ENCODE measurements around the gene ABCA7.

The ABCA7 gene

DNA sequence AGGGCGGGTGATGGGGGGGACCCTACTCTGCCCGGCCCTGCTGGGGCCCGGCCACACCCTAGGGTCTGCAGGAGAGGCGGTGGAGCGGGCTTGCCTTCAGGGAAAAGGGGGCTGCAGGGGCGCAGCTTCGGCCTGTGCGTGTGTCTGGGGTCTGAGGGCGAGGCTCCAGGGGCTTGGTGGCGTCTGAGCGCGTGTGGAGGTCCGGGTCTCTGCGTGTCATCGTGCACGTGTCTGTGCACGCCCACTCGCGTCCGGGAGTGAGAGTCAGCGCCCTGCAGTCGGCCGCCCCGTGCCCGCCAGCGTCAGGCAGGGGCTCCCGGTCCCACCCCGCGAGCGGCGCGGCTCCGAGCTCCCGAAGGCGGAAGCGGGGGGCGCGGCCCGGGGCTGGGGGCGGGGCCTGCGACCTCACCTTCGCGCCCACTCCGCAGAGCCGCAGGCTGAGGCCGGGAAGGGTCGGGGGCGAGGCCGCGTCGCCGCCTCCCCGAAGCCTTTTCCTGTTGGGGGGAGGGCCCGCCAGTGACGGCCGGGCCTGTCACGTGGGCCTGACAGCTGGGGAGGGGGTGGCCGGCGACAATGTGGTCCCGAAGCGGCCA is 26.9 kb downstream of the ABCA7 start, which contains the start of gene ARHGAP45:
TSS of gene ARHGAP45 (plus strand) at position 420 of the 593 bp plus-strand sequence. CDS start 239 bp downstream, outside the sequence.
- Histone ChIP-seq H3K9me3 (no peaks in the 10 kb centered on the region), H3K27me3 (ENCODE audit: low read depth) (no peaks in the 10 kb centered on the region), H3K36me3 (replicated peaks) (no peaks in the 10 kb centered on the region), H3K4me3 (peak within 1 kb of the TSS; percentile 41), H3K4me1 (peaks cover 12% of the 10 kb centered on the region)
- in situ Hi-C loops (cut with MboI; ENCODE audit: low sequenced_read_pairs), result no loop called here
- DNase-seq (ENCODE audit: low spot score in 2 of 2), result peak; percentile 32 to 77

- no peaks in the 10 kb centered on the region for H3K36me3 ChIP-seq (replicated peaks)
- peak overlapping the region; percentile 41 for H3K4me3 ChIP-seq
- peaks cover 12% of the 10 kb centered on the region for H3K4me1 ChIP-seq
- H3K27me3 ChIP-seq (ENCODE audit: low read depth), result no peaks in the 10 kb centered on the region
- H3K9me3 ChIP-seq, result no peaks in the 10 kb centered on the region
- in situ Hi-C loops (cut with MboI; ENCODE audit: low sequenced_read_pairs), result no loop called here
- DNase-seq (ENCODE audit: low spot score in 2 of 2), result no peak
Measured at GRCh38 chr19:1067341-1067957, 27.5 kb downstream of the ABCA7 start.

GRCh38 chr19:1068009-1069001 is 28.4 kb downstream of the ABCA7 start:
- Histone ChIP-seq H3K36me3 (replicated peaks) (no peaks in the 10 kb centered on the region), H3K4me3 (peak overlapping the region; percentile 41), H3K4me1 (peaks cover 12% of the 10 kb centered on the region), H3K27me3 (ENCODE audit: low read depth) (no peaks in the 10 kb centered on the region), H3K9me3 (no peaks in the 10 kb centered on the region)
- in situ Hi-C loops (cut with MboI; ENCODE audit: low sequenced_read_pairs), result no loop called here
- DNase-seq (ENCODE audit: low spot score in 2 of 2), result no peak

DNA sequence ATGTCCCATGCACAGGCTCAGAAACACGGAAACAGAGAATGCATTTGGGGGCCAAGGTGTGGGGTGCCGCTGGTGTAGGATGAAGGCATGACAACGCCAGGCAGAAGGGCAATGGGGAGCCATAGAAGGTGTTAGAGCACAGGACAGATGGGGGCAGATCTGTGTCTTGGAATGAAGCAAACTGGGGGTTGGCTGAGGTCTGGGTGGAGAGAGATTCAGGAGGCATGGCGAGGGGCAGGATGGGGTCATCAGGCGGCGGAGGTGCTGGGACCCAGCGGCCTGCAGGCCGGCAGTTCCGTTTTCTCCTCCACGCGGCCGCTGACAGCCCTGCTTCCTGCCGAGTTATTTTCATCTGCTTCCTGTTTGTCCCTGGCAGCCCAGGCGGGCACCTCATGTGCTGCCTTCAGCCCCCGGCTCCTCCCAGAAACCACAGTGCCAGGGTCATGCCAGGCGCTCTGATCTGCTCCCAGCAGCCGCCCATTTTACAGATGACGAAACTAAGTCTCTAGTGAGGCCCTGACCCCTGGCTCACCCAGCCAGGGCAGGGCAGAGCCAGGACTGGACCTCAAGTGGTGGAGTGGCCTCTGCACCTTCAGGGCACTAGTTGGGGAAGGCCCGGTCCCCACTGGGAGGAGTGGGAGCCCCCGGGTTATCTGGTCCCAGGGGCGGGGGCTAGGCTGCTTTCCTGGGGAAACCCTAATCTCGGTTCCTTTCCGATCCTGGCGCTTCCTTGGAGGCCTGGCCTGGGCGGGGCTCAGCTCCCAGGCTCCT is 29.3 kb downstream of the ABCA7 start:
- H3K4me1 ChIP-seq, result peaks cover 12% of the 10 kb centered on the region
- no peaks in the 10 kb centered on the region for H3K27me3 ChIP-seq (ENCODE audit: low read depth)
- no peak overlapping the region for H3K4me3 ChIP-seq
- no peaks in the 10 kb centered on the region for H3K9me3 ChIP-seq
- no peaks in the 10 kb centered on the region; the same call in 1 of the 2 replicates for H3K36me3 ChIP-seq (replicated peaks)
- DNase-seq (ENCODE audit: low spot score in 2 of 2), result no peak
- in situ Hi-C loops (cut with MboI; ENCODE audit: low sequenced_read_pairs), result no loop called here

GRCh38 chr19:1070576-1070930 is 30.6 kb downstream of the ABCA7 start:
- in situ Hi-C loops (cut with MboI; ENCODE audit: low sequenced_read_pairs), result no loop called here
- no peaks in the 10 kb centered on the region for H3K9me3 ChIP-seq
- H3K27me3 ChIP-seq (ENCODE audit: low read depth), result no peaks in the 10 kb centered on the region
- H3K4me1 ChIP-seq, result peaks cover 3% of the 10 kb centered on the region; the same call in 1 of the 2 replicates
- no peak for DNase-seq (ENCODE audit: low spot score in 2 of 2)
- no peak overlapping the region for H3K4me3 ChIP-seq
- H3K36me3 ChIP-seq (replicated peaks), result no peaks in the 10 kb centered on the region; the same call in 1 of the 2 replicates

DNA sequence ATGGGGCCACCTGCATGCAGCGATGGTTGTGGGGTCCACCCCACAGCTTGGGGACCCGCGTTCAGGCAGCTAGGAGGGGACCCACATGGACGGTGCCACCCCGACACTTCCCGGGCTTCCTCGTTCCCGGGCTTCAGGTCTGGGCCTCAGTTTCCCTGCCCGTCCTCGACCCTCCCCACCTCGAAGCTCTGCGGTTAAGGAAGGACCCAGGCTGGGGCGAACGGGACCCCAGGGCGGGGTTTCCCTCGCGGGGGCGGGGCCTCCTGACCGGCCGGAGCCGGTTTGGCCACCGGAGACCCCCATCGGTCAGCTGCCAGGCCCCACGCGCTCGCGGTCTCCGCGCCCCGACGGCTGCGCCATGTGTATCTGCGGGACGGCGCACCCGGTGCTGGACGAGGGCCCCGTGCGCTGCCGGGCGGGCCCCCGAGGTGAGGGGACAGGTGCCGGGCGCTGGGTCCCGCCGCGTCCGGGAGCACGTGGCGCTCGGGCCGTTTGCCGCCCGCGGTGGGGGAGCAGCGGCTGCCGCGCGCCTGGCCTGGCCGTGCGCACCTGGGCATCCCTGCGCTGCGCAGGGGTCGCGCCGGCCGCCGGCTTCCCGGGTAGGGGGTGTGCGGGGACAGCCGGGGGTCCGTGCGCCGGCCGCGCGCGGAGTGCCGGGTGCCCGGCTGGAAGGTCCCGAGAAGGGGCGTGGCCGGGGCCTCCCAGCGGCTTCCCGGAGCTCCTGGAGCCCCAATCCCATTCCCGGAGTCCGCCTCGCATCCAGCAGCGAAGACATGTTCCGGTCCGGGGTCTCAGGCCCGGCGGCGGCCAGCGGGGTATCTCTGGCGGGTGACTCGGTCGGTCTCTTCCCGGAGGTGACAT is 31.3 kb downstream of the ABCA7 start:
- H3K4me3 ChIP-seq, result no peak overlapping the region
- no peaks in the 10 kb centered on the region for H3K9me3 ChIP-seq
- no peaks in the 10 kb centered on the region; the same call in 1 of the 2 replicates for H3K36me3 ChIP-seq (replicated peaks)
- in situ Hi-C loops (cut with MboI; ENCODE audit: low sequenced_read_pairs), result no loop called here
- no peaks in the 10 kb centered on the region for H3K27me3 ChIP-seq (ENCODE audit: low read depth)
- peaks cover 3% of the 10 kb centered on the region; the same call in 1 of the 2 replicates for H3K4me1 ChIP-seq
- no peak for DNase-seq (ENCODE audit: low spot score in 2 of 2)

- H3K9me3 ChIP-seq, result no peaks in the 10 kb centered on the region
- H3K4me3 ChIP-seq, result no peak overlapping the region
- no peak for DNase-seq (ENCODE audit: low spot score in 2 of 2)
- no peaks in the 10 kb centered on the region; the same call in 1 of the 2 replicates for H3K4me1 ChIP-seq
- in situ Hi-C loops (cut with MboI; ENCODE audit: low sequenced_read_pairs), result no loop called here
- no peaks in the 10 kb centered on the region for H3K27me3 ChIP-seq (ENCODE audit: low read depth)
- H3K36me3 ChIP-seq (replicated peaks), result no peaks in the 10 kb centered on the region; the same call in 1 of the 2 replicates
Measured at GRCh38 chr19:1072371-1073015, 32.6 kb downstream of the ABCA7 start.

DNA sequence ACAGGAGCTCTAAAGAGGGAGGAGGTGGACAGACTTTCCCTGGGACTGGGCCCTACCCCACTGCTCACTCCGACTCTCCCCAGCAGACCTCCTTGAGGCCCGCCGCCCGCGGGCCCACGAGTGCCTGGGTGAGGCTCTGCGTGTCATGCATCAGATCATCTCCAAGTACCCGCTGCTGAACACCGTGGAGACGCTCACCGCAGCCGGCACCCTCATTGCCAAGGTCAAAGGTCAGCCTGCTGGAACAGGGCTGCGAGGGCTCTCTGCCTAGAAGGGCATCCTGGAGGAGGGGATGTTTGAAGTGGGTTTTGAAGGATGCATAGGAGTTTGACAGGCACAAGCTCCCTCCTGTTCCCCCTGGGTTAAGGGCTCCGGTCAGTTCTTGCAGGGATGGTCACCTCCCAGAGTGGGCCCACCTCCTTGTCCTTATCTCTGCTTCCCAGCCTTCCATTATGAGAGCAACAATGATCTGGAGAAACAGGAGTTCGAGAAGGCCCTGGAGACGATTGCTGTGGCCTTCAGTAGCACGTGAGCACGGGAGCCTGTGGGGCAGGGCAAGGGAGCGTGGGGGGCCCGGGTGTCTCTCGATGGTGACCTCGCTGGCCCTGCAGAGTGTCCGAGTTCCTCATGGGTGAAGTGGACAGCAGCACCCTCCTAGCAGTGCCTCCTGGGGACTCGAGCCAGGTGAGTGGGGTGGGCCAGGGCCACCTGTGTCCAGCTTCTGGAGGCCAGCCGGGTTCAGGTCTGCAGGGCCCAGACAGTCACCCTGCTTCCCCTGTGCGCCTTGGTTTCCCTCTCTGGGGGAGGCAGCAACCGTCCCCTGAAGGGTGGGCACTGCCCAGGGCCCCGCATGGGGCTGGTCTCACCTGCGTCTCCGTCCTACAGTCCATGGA is 33.4 kb downstream of the ABCA7 start:
- Histone ChIP-seq H3K36me3 (replicated peaks) (no peaks in the 10 kb centered on the region; the same call in 1 of the 2 replicates), H3K27me3 (ENCODE audit: low read depth) (no peaks in the 10 kb centered on the region), H3K4me3 (no peak overlapping the region), H3K4me1 (no peaks in the 10 kb centered on the region), H3K9me3 (no peaks in the 10 kb centered on the region)
- no peak for DNase-seq (ENCODE audit: low spot score in 2 of 2)
- in situ Hi-C loops (cut with MboI; ENCODE audit: low sequenced_read_pairs), result no loop called here

DNA sequence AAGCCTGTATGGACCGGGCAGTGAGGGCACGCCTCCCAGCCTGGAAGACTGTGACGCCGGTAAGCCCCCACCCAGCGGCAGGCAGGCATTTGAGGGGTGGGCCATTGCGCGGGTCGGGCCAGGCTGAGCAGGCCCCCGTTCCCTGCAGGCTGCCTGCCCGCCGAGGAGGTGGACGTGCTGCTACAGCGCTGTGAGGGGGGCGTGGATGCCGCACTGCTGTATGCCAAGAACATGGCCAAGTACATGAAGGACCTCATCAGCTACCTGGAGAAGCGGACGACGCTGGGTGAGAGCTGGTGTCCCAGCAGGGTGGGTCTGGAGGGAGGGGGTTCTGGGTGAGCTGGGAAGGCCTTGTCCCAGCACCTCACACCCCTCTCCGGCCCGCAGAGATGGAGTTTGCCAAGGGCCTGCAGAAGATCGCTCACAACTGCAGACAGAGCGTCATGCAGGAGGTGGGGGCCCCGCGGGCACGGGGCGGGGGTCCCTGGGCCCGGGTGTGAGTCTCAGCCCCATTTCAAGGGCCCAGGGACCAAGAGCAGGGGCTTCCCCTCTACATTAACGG is 34.1 kb downstream of the ABCA7 start:
- no peak for DNase-seq (ENCODE audit: low spot score in 2 of 2)
- Histone ChIP-seq H3K27me3 (ENCODE audit: low read depth) (no peaks in the 10 kb centered on the region), H3K36me3 (replicated peaks) (no peaks in the 10 kb centered on the region; the same call in 1 of the 2 replicates), H3K4me1 (no peaks in the 10 kb centered on the region), H3K4me3 (peak overlapping the region; percentile 30), H3K9me3 (no peaks in the 10 kb centered on the region)
- in situ Hi-C loops (cut with MboI; ENCODE audit: low sequenced_read_pairs), result no loop called here

GRCh38 chr19:1074544-1075283 is 34.8 kb downstream of the ABCA7 start:
- Histone ChIP-seq H3K36me3 (replicated peaks) (no peaks in the 10 kb centered on the region; the same call in 1 of the 2 replicates), H3K27me3 (ENCODE audit: low read depth) (no peaks in the 10 kb centered on the region), H3K4me3 (peak overlapping the region; percentile 30), H3K4me1 (no peaks in the 10 kb centered on the region), H3K9me3 (no peaks in the 10 kb centered on the region)
- in situ Hi-C loops (cut with MboI; ENCODE audit: low sequenced_read_pairs), result no loop called here
- DNase-seq (ENCODE audit: low spot score in 2 of 2), result peak; percentile 70 to 95

DNA sequence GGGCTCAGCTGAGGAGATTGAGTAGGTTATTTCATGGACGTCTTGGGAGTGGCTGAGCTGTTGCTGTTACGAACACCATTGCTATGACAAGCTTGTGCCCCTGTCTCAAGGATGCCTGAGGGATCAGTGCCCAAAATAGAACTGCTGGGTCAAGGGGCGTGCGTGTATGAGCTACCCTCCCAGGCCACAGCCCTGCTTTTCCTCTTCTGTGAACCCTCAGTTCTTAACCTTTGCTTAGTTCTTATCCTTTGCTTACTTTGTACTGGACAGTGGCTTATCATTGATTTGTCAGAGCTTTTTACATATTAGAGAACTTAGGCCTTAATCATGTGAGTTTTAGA is 36.1 kb downstream of the ABCA7 start:
- in situ Hi-C loops (cut with MboI; ENCODE audit: low sequenced_read_pairs), result no loop called here
- no peak for DNase-seq (ENCODE audit: low spot score in 2 of 2)
- Histone ChIP-seq H3K4me1 (no peaks in the 10 kb centered on the region), H3K36me3 (replicated peaks) (no peaks in the 10 kb centered on the region; the same call in 1 of the 2 replicates), H3K4me3 (no peak overlapping the region), H3K9me3 (no peaks in the 10 kb centered on the region), H3K27me3 (ENCODE audit: low read depth) (no peaks in the 10 kb centered on the region)
